ENCODE measurements around the gene RCOR1. TPM values are rescaled to one million over a fixed set of nuclear protein-coding genes. Genes with fewer than 3 reads are reported as not detected.

The RCOR1 gene
- polyA plus RNA-seq, 1 experiment: 16.7 TPM

GRCh38 chr14:102696856-102697495 is 104.5 kb downstream of the RCOR1 start:
- ChIA-PET POLR2A (interaction anchor here (0.7 kb wide), 1 partner anchor 172 kb away, joined by 9 read pairs; no protein-coding TSS in a partner anchor), CTCF (interaction anchor here (0.6 to 4.5 kb wide), 8 partner anchors 15 to 259 kb away, joined by 3 to 25 read pairs (median 4); no protein-coding TSS in a partner anchor)
- no peaks in the 10 kb centered on the region for H3K9me3 ChIP-seq (ENCODE audit: control insufficient read depth, insufficient read depth, low read length)
- H3K27me3 ChIP-seq (ENCODE audit: control insufficient read depth, insufficient read depth, low read length): no peaks in the 10 kb centered on the region
- no peak overlapping the region for H3K4me3 ChIP-seq (ENCODE audit: low read depth, low read length)
- no peak for TF ChIP-seq CTCF (IDR thresholded peaks at IDR 0.05; ENCODE audit: low read depth, low read length)
- DNase-seq (ENCODE audit: low read depth, low spot score): no peak
- no peak overlapping the region for H3K27ac ChIP-seq (ENCODE audit: low read depth, low read length)

- Histone ChIP-seq H3K27me3 (ENCODE audit: control insufficient read depth, insufficient read depth, low read length) (no peaks in the 10 kb centered on the region), H3K4me3 (ENCODE audit: low read depth, low read length) (no peak overlapping the region), H3K27ac (ENCODE audit: low read depth, low read length) (no peak overlapping the region), H3K9me3 (ENCODE audit: control insufficient read depth, insufficient read depth, low read length) (no peaks in the 10 kb centered on the region)
- CTCF ChIA-PET: no interaction called here
- POLR2A ChIA-PET: no interaction called here
- TF ChIP-seq CTCF (IDR thresholded peaks at IDR 0.05; ENCODE audit: low read depth, low read length): no peak
- no peak for DNase-seq (ENCODE audit: low read depth, low spot score)
These were observed 105.1 kb downstream of the RCOR1 start for GRCh38 chr14:102697501-102697900.

- CTCF ChIA-PET: interaction anchor here (0.5 to 1.1 kb wide), 2 partner anchors 10 to 176 kb away, joined by 3 read pairs; no protein-coding TSS in a partner anchor
- Histone ChIP-seq H3K9me3 (ENCODE audit: control insufficient read depth, insufficient read depth, low read length) (peaks cover 5% of the 10 kb centered on the region), H3K27me3 (ENCODE audit: control insufficient read depth, insufficient read depth, low read length) (no peaks in the 10 kb centered on the region), H3K4me3 (ENCODE audit: low read depth, low read length) (no peak overlapping the region), H3K27ac (ENCODE audit: low read depth, low read length) (no peak overlapping the region)
- TF ChIP-seq CTCF (IDR thresholded peaks at IDR 0.05; ENCODE audit: low read depth, low read length): no peak
- POLR2A ChIA-PET: no interaction called here
- no peak for DNase-seq (ENCODE audit: low read depth, low spot score)
These were observed 107.1 kb downstream of the RCOR1 start for GRCh38 chr14:102699416-102700110.

- no peak for DNase-seq (ENCODE audit: low read depth, low spot score)
- CTCF ChIA-PET: interaction anchor here (1.0 to 1.4 kb wide), 2 partner anchors 14 to 270 kb away, joined by 3 read pairs; no protein-coding TSS in a partner anchor
- TF ChIP-seq CTCF (IDR thresholded peaks at IDR 0.05; ENCODE audit: low read depth, low read length): no peak
- POLR2A ChIA-PET: no interaction called here
- Histone ChIP-seq H3K27ac (ENCODE audit: low read depth, low read length) (no peak overlapping the region), H3K9me3 (ENCODE audit: control insufficient read depth, insufficient read depth, low read length) (peaks cover 12% of the 10 kb centered on the region), H3K27me3 (ENCODE audit: control insufficient read depth, insufficient read depth, low read length) (no peaks in the 10 kb centered on the region), H3K4me3 (ENCODE audit: low read depth, low read length) (no peak overlapping the region)
These were observed 116.0 kb downstream of the RCOR1 start for GRCh38 chr14:102708494-102708893.

- no peak overlapping the region for H3K27ac ChIP-seq (ENCODE audit: low read depth, low read length)
- H3K4me3 ChIP-seq (ENCODE audit: low read depth, low read length): no peak overlapping the region
- H3K9me3 ChIP-seq (ENCODE audit: control insufficient read depth, insufficient read depth, low read length): no peaks in the 10 kb centered on the region
- no peak for TF ChIP-seq CTCF (IDR thresholded peaks at IDR 0.05; ENCODE audit: low read depth, low read length)
- ChIA-PET POLR2A (no interaction called here), CTCF (interaction anchor here (0.5 to 1.8 kb wide), 4 partner anchors 10 to 187 kb away, joined by 3 to 9 read pairs (median 4); no protein-coding TSS in a partner anchor)
- no peak for DNase-seq (ENCODE audit: low read depth, low spot score)
- H3K27me3 ChIP-seq (ENCODE audit: control insufficient read depth, insufficient read depth, low read length): no peaks in the 10 kb centered on the region
These were observed 118.8 kb downstream of the RCOR1 start for GRCh38 chr14:102711207-102711606.
